Mesodermal cell (in vitro differentiated cells): Measurements from ENCODE around the gene ART5.

ENCODE experiments used
- H3K27ac ChIP-seq: 2 replicates; pipeline ENCODE4 v1.7.0; 2013; ENCODE audit warnings: mild to moderate bottlenecking, low read depth, low read length, moderate library complexity; ENCODE audit not compliant: severe bottlenecking
- H3K36me3 ChIP-seq: 2 replicates; pipeline ENCODE4 v1.7.1; 2013; ENCODE audit warnings: mild to moderate bottlenecking, low read length, moderate library complexity; ENCODE audit not compliant: control insufficient read depth, insufficient read depth
- H3K4me1 ChIP-seq: one replicate; pipeline ENCODE4 v1.7.1; 2013; ENCODE audit warnings: mild to moderate bottlenecking, low read length; ENCODE audit not compliant: insufficient read depth, control insufficient read depth, poor library complexity, severe bottlenecking
- H3K4me3 ChIP-seq: 2 replicates; pipeline ENCODE4 v1.7.0; 2013; ENCODE audit warnings: low read length, control low read depth, mild to moderate bottlenecking; ENCODE audit not compliant: insufficient read depth, poor library complexity, severe bottlenecking; ENCODE audit errors: extremely low read depth
- H3K9me3 ChIP-seq: 2 replicates; pipeline ENCODE4 v1.7.1; 2013; ENCODE audit warnings: mild to moderate bottlenecking, low read length, moderate library complexity; ENCODE audit not compliant: control insufficient read depth
- WGBS, 2 experiments: methylation state at CpG; one replicate each; pipeline ENCODE4 v1.1.5; 2013; ENCODE audit warnings: missing lambda C conversion rate in 2 of 2; ENCODE audit not compliant: insufficient coverage in 2 of 2; 5-methylcytosine and 5-hydroxymethylcytosine counted together

ART5 gene

GRCh38 chr11:3617990-3618389, 23.8 kb downstream of the ART5 start:
- Histone ChIP-seq H3K4me1 (peaks cover 18% of the 10 kb centered on the region), H3K36me3 (no peaks in the 10 kb centered on the region), H3K4me3 (no peak overlapping the region), H3K27ac (no peak overlapping the region), H3K9me3 (no peaks in the 10 kb centered on the region)
- 90 to 92% methylated on average over 5 to 8 of the region's 8 CpGs for WGBS, 2 experiments

GRCh38 chr11:3616721-3617460, 24.9 kb downstream of the ART5 start:
- H3K9me3 ChIP-seq, result no peaks in the 10 kb centered on the region
- no peak overlapping the region for H3K4me3 ChIP-seq
- no peak overlapping the region for H3K27ac ChIP-seq
- no peaks in the 10 kb centered on the region for H3K36me3 ChIP-seq
- peaks cover 18% of the 10 kb centered on the region for H3K4me1 ChIP-seq
- WGBS, 2 experiments, result 90 to 94% methylated on average over 21 to 24 of the region's 25 CpGs

GRCh38 chr11:3615998-3616397, 25.8 kb downstream of the ART5 start:
- no peaks in the 10 kb centered on the region for H3K36me3 ChIP-seq

GRCh38 chr11:3614742-3615171, 27.0 kb downstream of the ART5 start:
- H3K4me3 ChIP-seq, result no peak overlapping the region
- H3K36me3 ChIP-seq, result no peaks in the 10 kb centered on the region
- no peaks in the 10 kb centered on the region for H3K9me3 ChIP-seq
- H3K4me1 ChIP-seq, result peaks cover 18% of the 10 kb centered on the region
- H3K27ac ChIP-seq, result no peak overlapping the region
- 82 to 87% methylated on average over 5 of the region's 5 CpGs for WGBS, 2 experiments

More at GRCh38 chr11:3615998-3616397, 25.8 kb downstream of the ART5 start:
- H3K4me3 ChIP-seq, result no peak overlapping the region
- H3K27ac ChIP-seq, result no peak overlapping the region
- no peaks in the 10 kb centered on the region for H3K9me3 ChIP-seq
- 87 to 98% methylated on average over 4 to 5 of the region's 6 CpGs for WGBS, 2 experiments
- peaks cover 18% of the 10 kb centered on the region for H3K4me1 ChIP-seq

- Histone ChIP-seq H3K36me3 (no peaks in the 10 kb centered on the region), H3K4me1 (peaks cover 18% of the 10 kb centered on the region), H3K9me3 (no peaks in the 10 kb centered on the region), H3K4me3 (no peak overlapping the region), H3K27ac (no peak overlapping the region)
- WGBS, 2 experiments, result 80 to 85% methylated on average over 10 of the region's 10 CpGs
Measured at GRCh38 chr11:3613998-3614741, 27.6 kb downstream of the ART5 start.

- WGBS, 2 experiments, result 80 to 89% methylated on average over 1 of the region's 3 CpGs
Measured at GRCh38 chr11:3611976-3612678, 29.7 kb downstream of the ART5 start.

GRCh38 chr11:3610846-3611245, 30.9 kb downstream of the ART5 start:
- H3K36me3 ChIP-seq, result no peaks in the 10 kb centered on the region
- H3K4me3 ChIP-seq, result no peak overlapping the region
- WGBS, 2 experiments, result 86 to 100% methylated on average over 1 to 2 of the region's 4 CpGs
- H3K27ac ChIP-seq, result no peak overlapping the region
- no peaks in the 10 kb centered on the region for H3K9me3 ChIP-seq
- peaks cover 12% of the 10 kb centered on the region for H3K4me1 ChIP-seq

More at GRCh38 chr11:3611976-3612678, 29.7 kb downstream of the ART5 start:
- no peaks in the 10 kb centered on the region for H3K9me3 ChIP-seq
- no peak overlapping the region for H3K27ac ChIP-seq
- H3K4me3 ChIP-seq, result no peak overlapping the region
- peaks cover 18% of the 10 kb centered on the region for H3K4me1 ChIP-seq
- no peaks in the 10 kb centered on the region for H3K36me3 ChIP-seq

GRCh38 chr11:3609416-3610265, 32.2 kb downstream of the ART5 start:
- no peak overlapping the region for H3K27ac ChIP-seq
- H3K36me3 ChIP-seq, result no peaks in the 10 kb centered on the region
- no peak overlapping the region for H3K4me3 ChIP-seq
- H3K4me1 ChIP-seq, result peaks cover 7% of the 10 kb centered on the region
- no peaks in the 10 kb centered on the region for H3K9me3 ChIP-seq
- WGBS, 2 experiments, result 49 to 54% methylated on average over 4 to 5 of the region's 7 CpGs

GRCh38 chr11:3605771-3606203, 36.0 kb downstream of the ART5 start:
- H3K4me3 ChIP-seq, result no peak overlapping the region
- no peaks in the 10 kb centered on the region for H3K36me3 ChIP-seq
- 94 to 98% methylated on average over 5 of the region's 5 CpGs for WGBS, 2 experiments
- H3K9me3 ChIP-seq, result no peaks in the 10 kb centered on the region
- no peaks in the 10 kb centered on the region for H3K4me1 ChIP-seq
- H3K27ac ChIP-seq, result no peak overlapping the region

GRCh38 chr11:3605283-3605662, 36.5 kb downstream of the ART5 start:
- H3K4me1 ChIP-seq, result no peaks in the 10 kb centered on the region
- WGBS, 2 experiments, result 93 to 100% methylated on average over 1 to 3 of the region's 3 CpGs
- no peak overlapping the region for H3K4me3 ChIP-seq
- no peaks in the 10 kb centered on the region for H3K36me3 ChIP-seq
- H3K27ac ChIP-seq, result no peak overlapping the region
- H3K9me3 ChIP-seq, result no peaks in the 10 kb centered on the region
